Measurements from ENCODE around the gene PAFAH2. TPM values are rescaled to one million over a fixed set of nuclear protein-coding genes. Genes with fewer than 3 reads are reported as not detected.

Gene PAFAH2
- total RNA-seq, 1 experiment from 2014 or later = 12.8 TPM

GRCh38 chr1:25993197-25993951 lies 4.5 kb downstream of the PAFAH2 start:
- no peak for TF ChIP-seq CTCF (IDR thresholded peaks at IDR 0.05; ENCODE audit: unreplicated experiment)
- Mint-ChIP-seq H3K4me1 (ENCODE audit: insufficient read depth, unreplicated experiment) (peaks cover 7% of the 10 kb centered on the region), H3K9me3 (ENCODE audit: unreplicated experiment) (no peaks in the 10 kb centered on the region), H3K4me3 (ENCODE audit: unreplicated experiment) (no peak overlapping the region), H3K27me3 (ENCODE audit: insufficient read depth, unreplicated experiment) (no peaks in the 10 kb centered on the region), H3K27ac (ENCODE audit: low read depth, unreplicated experiment) (no peak overlapping the region), H3K36me3 (ENCODE audit: insufficient read depth, unreplicated experiment) (peaks cover 20% of the 10 kb centered on the region)
- no TSS peak for BruUV-seq (replicated peaks)
- intact Hi-C loops (cut with micrococcal nuclease) = no loop called here
- CTCF ChIA-PET = interaction anchor here (0.6 to 1.3 kb wide), 2 partner anchors 98 to 169 kb away, joined by 3 to 4 read pairs; no protein-coding TSS in a partner anchor
- no peak for DNase-seq (ENCODE audit: unreplicated experiment)
- POLR2A ChIA-PET = interaction anchor here (1.8 kb wide), 1 partner anchor 13 kb away, joined by 4 read pairs; no protein-coding TSS in a partner anchor

GRCh38 chr1:25992689-25993171 lies 5.1 kb downstream of the PAFAH2 start:
- intact Hi-C loops (cut with micrococcal nuclease) = no loop called here

GRCh38 chr1:25991937-25992688 lies 5.8 kb downstream of the PAFAH2 start:
- BruUV-seq (replicated peaks) = no TSS peak
- no peak for TF ChIP-seq CTCF (IDR thresholded peaks at IDR 0.05; ENCODE audit: unreplicated experiment)
- H3K4me3 Mint-ChIP-seq (ENCODE audit: unreplicated experiment) = no peak overlapping the region
- H3K36me3 Mint-ChIP-seq (ENCODE audit: insufficient read depth, unreplicated experiment) = peaks cover 25% of the 10 kb centered on the region
- DNase-seq (ENCODE audit: unreplicated experiment) = no peak
- no peaks in the 10 kb centered on the region for H3K27me3 Mint-ChIP-seq (ENCODE audit: insufficient read depth, unreplicated experiment)
- CTCF ChIA-PET = interaction anchor here (0.6 kb wide), 1 partner anchor 28 kb away, joined by 4 read pairs; no protein-coding TSS in a partner anchor
- no peak overlapping the region for H3K27ac Mint-ChIP-seq (ENCODE audit: low read depth, unreplicated experiment)
- peaks cover 4% of the 10 kb centered on the region for H3K4me1 Mint-ChIP-seq (ENCODE audit: insufficient read depth, unreplicated experiment)
- intact Hi-C loops (cut with micrococcal nuclease) = no loop called here
- H3K9me3 Mint-ChIP-seq (ENCODE audit: unreplicated experiment) = no peaks in the 10 kb centered on the region
- POLR2A ChIA-PET = no interaction called here

More at GRCh38 chr1:25992689-25993171, 5.1 kb downstream of the PAFAH2 start:
- Mint-ChIP-seq H3K4me3 (ENCODE audit: unreplicated experiment) (no peak overlapping the region), H3K27me3 (ENCODE audit: insufficient read depth, unreplicated experiment) (no peaks in the 10 kb centered on the region), H3K4me1 (ENCODE audit: insufficient read depth, unreplicated experiment) (peaks cover 4% of the 10 kb centered on the region), H3K36me3 (ENCODE audit: insufficient read depth, unreplicated experiment) (peaks cover 20% of the 10 kb centered on the region), H3K9me3 (ENCODE audit: unreplicated experiment) (no peaks in the 10 kb centered on the region), H3K27ac (ENCODE audit: low read depth, unreplicated experiment) (no peak overlapping the region)
- DNase-seq (ENCODE audit: unreplicated experiment) = no peak
- POLR2A ChIA-PET = no interaction called here
- CTCF ChIA-PET = interaction anchor here (0.6 kb wide), 1 partner anchor 27 kb away, joined by 4 read pairs; no protein-coding TSS in a partner anchor
- BruUV-seq (replicated peaks) = no TSS peak
- TF ChIP-seq CTCF (IDR thresholded peaks at IDR 0.05; ENCODE audit: unreplicated experiment) = no peak

All from MCF 10A (cell line).